Uterus (tissue), 4 donors: ENCODE data around the gene NMT1. TPM values are rescaled to one million over a fixed set of nuclear protein-coding genes. Genes with fewer than 3 reads are reported as not detected.
A peak's percentile ranks its signal among the peaks of the same experiment; 100 is the strongest.

ENCODE experiments used
- DNase-seq, 2 donors: peaks; one replicate each; pipeline ENCODE4 v3.0.0-alpha.2; 2019 to 2020
- H3K27ac ChIP-seq, 2 donors: fragments of 200-600 bp; sonication (generic); 1 replicate in 1 of 2; 2 replicates in 1 of 2; pipeline ENCODE4 v1.5.1; 2016 to 2018
- H3K27me3 ChIP-seq, 2 donors: fragments of 200-600 bp; sonication (generic); one replicate each; pipeline ENCODE4 v1.5.1; 2018 to 2019; ENCODE audit warnings: control low read depth in 1 of 2
- H3K36me3 ChIP-seq, 2 donors: fragments of 200-600 bp; sonication (generic); one replicate each; pipeline ENCODE4 v1.5.1; 2019; ENCODE audit warnings: control low read depth in 1 of 2
- H3K4me1 ChIP-seq, 2 donors: fragments of 200-600 bp; sonication (generic); one replicate each; pipeline ENCODE4 v1.5.1; 2018 to 2019; ENCODE audit warnings: control low read depth in 1 of 2
- H3K4me3 ChIP-seq, 2 donors: fragments of 200-600 bp; sonication (generic); 1 replicate in 1 of 2; 2 replicates in 1 of 2; pipeline ENCODE4 v1.5.1; 2018 to 2019; ENCODE audit warnings: mild to moderate bottlenecking in 1 of 2
- H3K9me3 ChIP-seq, 2 donors: fragments of 200-600 bp; sonication (generic); one replicate each; pipeline ENCODE4 v1.5.1; 2019; ENCODE audit warnings: control low read depth in 1 of 2
- CTCF ChIP-seq, 4 experiments: fragments of 200-600 bp in 2 of 4; fragments of 450-650 bp in 2 of 4; sonication (generic) in 2 of 4; IDR thresholded peaks; one replicate each; pipeline ENCODE4 v1.5.1; 2016 to 2019; ENCODE audit warnings: antibody characterized with exemption in 4 of 4, mild to moderate bottlenecking in 2 of 4, moderate library complexity in 1 of 4
- POLR2A ChIP-seq, 2 donors: fragments of 450-650 bp; IDR thresholded peaks; one replicate each; pipeline ENCODE4 v1.6.1; 2016; ENCODE audit warnings: antibody characterized with exemption in 2 of 2, mild to moderate bottlenecking in 1 of 2, moderate library complexity in 1 of 2
- intact Hi-C: fragments of 100-400 bp; cut with DNase I; formaldehyde crosslinking; loops from one replicate; pipeline ENCODE4 v1.15.1; 2023; ENCODE audit warnings: low total_unique reads
- total RNA-seq, 4 donors: library from RNA; depleted of rRNA in 3 of 4; stranded (reverse); fragments of >200 nt in 3 of 4; gene quantifications; one replicate each; pipeline versions ENCODE4 v1.1.0 to v1.2.4, GENCODE V29; 2014 to 2023
- donor health status: DM: yes; HTN: yes; CAD: no.

Gene NMT1
- total RNA-seq, 4 donors from 2014 or later: 25.6 to 115 (median 72.3) TPM

GRCh38 chr17:45061606-45062205 lies 589 bp downstream of the NMT1 start:
- H3K27me3 ChIP-seq: no peaks in the 10 kb centered on the region
- peak overlapping the region; percentile 90 to 92 for H3K27ac ChIP-seq
- H3K4me3 ChIP-seq: peak overlapping the region; percentile 75 to 80
- H3K4me1 ChIP-seq: peaks cover 0 to 5% of the 10 kb centered on the region in 2 donors
- H3K9me3 ChIP-seq: no peaks in the 10 kb centered on the region
- TF ChIP-seq POLR2A (IDR thresholded peaks at IDR 0.05) (no peak), CTCF (IDR thresholded peaks at IDR 0.05) (no peak)
- intact Hi-C loops: no loop called here
- H3K36me3 ChIP-seq: no peaks in the 10 kb centered on the region
- DNase-seq: no peak

DNA sequence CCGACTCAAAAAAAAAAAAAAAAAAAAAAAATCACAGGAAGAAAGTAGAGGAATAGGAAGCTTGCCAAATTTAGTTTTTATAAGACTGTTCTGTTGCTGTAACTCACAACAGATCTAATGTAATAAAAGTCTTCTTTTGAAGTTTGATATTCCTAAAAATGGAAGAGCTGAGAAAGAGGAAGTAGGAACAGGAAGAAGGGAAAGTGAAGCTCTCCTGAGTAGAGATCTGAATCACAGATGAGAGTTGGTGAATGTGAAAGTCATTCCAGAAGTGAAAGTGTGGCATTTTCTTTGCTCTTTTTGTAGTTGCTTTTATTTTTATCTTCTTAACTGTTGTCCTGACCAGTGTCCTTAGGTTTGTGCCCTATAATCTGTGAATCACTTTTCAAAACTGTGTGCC lies 2.1 kb downstream of the NMT1 start:
- Histone ChIP-seq H3K4me3 (no peak overlapping the region), H3K27ac (no peak overlapping the region), H3K27me3 (no peaks in the 10 kb centered on the region), H3K4me1 (peaks cover 0 to 5% of the 10 kb centered on the region in 2 donors), H3K36me3 (no peaks in the 10 kb centered on the region), H3K9me3 (no peaks in the 10 kb centered on the region)
- no peak for DNase-seq
- intact Hi-C loops: no loop called here
- TF ChIP-seq POLR2A (IDR thresholded peaks at IDR 0.05) (no peak), CTCF (IDR thresholded peaks at IDR 0.05) (no peak)

- Histone ChIP-seq H3K27me3 (no peaks in the 10 kb centered on the region), H3K36me3 (no peaks in the 10 kb centered on the region), H3K9me3 (no peaks in the 10 kb centered on the region), H3K27ac (no peak overlapping the region), H3K4me3 (no peak overlapping the region), H3K4me1 (peaks cover 0 to 5% of the 10 kb centered on the region in 2 donors)
- intact Hi-C loops: no loop called here
- DNase-seq: no peak
- TF ChIP-seq CTCF (IDR thresholded peaks at IDR 0.05): no peak
- TF ChIP-seq POLR2A (IDR thresholded peaks at IDR 0.05): no peak
These were observed 6.5 kb downstream of the NMT1 start for GRCh38 chr17:45067637-45068036.

DNA sequence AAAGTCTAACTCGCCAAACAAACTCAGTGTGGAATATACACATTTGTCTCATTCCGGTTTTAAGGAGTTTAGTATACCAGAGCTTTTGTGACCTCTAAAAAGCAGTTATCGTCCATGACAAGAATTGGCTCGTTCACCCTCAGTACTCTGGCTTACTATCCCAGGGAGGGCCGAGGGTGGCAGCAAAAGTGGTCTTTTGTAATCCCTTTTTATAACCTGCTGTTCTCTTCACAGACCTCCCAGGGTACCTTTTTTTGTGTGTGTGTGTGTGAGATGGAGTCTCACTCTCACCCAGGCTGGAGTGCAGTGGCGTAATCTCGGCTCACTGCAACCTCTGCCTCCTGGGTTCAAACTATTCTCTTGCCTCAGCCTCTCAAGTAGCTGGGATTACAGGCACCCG lies 8.9 kb downstream of the NMT1 start:
- Histone ChIP-seq H3K9me3 (no peaks in the 10 kb centered on the region), H3K36me3 (no peaks in the 10 kb centered on the region), H3K4me1 (no peaks in the 10 kb centered on the region), H3K4me3 (no peak overlapping the region), H3K27ac (no peak overlapping the region), H3K27me3 (no peaks in the 10 kb centered on the region)
- no peak for DNase-seq
- no peak for TF ChIP-seq POLR2A (IDR thresholded peaks at IDR 0.05)
- TF ChIP-seq CTCF (IDR thresholded peaks at IDR 0.05): no peak
- intact Hi-C loops: no loop called here

DNA sequence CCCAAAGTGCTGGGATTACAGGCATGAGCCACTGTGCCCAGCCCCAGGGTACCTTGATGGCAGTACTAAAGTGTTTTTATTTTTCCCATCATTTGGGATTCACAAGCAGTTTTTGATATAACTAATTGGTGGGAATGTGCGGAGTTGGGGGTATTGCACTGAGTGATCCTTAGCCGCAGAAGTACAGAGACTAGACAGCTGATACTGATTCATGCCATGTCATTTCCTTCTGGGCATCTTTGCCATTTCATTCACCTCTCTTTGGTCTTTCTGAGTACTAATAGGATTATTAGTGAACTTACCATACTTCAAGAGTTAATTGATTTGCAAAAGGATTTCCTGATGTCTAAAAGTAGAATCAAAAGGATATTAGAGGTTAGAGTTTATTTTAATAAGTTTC lies 9.7 kb downstream of the NMT1 start:
- no peaks in the 10 kb centered on the region for H3K36me3 ChIP-seq
- TF ChIP-seq POLR2A (IDR thresholded peaks at IDR 0.05) (no peak), CTCF (IDR thresholded peaks at IDR 0.05) (no peak)

More for the DNA sequence above, 9.7 kb downstream of the NMT1 start:
- no peak overlapping the region for H3K4me3 ChIP-seq
- intact Hi-C loops: no loop called here
- H3K27ac ChIP-seq: no peak overlapping the region
- H3K9me3 ChIP-seq: no peaks in the 10 kb centered on the region
- no peaks in the 10 kb centered on the region for H3K4me1 ChIP-seq
- H3K27me3 ChIP-seq: no peaks in the 10 kb centered on the region
- DNase-seq: no peak
